Gastroesophageal sphincter (tissue), 4 donors: Measurements from ENCODE around the gene HYAL2. TPM values are rescaled to one million over a fixed set of nuclear protein-coding genes. Genes with fewer than 3 reads are reported as not detected.

Experiments
- ATAC-seq: fragments of 150-250 bp; one replicate; pipeline ENCODE4 v1.9.1; 2016; ENCODE audit warnings: mild to moderate bottlenecking, moderate library complexity
- H3K27ac ChIP-seq, 4 donors: fragments of 200-600 bp; sonication (generic) in 3 of 4; 1 replicate in 3 of 4; 2 replicates in 1 of 4; pipeline ENCODE4 v1.5.1; 2016 to 2019
- H3K27me3 ChIP-seq: fragments of 200-600 bp; sonication (generic); one replicate; pipeline ENCODE4 v1.5.1; 2019
- H3K36me3 ChIP-seq, 2 donors: fragments of 200-600 bp; sonication (generic); one replicate each; pipeline ENCODE4 v1.5.1; 2019; ENCODE audit warnings: control low read depth in 1 of 2
- H3K4me1 ChIP-seq, 3 donors: fragments of 200-600 bp; sonication (generic); 1 replicate in 2 of 3; 2 replicates in 1 of 3; pipeline ENCODE4 v1.5.1; 2016 to 2019; ENCODE audit warnings: control low read depth in 2 of 3
- H3K4me3 ChIP-seq, 2 donors: fragments of 200-600 bp; sonication (generic); one replicate each; pipeline ENCODE4 v1.5.1; 2019; ENCODE audit warnings: mild to moderate bottlenecking in 1 of 2, moderate library complexity in 1 of 2
- H3K9me3 ChIP-seq, 3 donors: fragments of 200-600 bp; sonication (generic); one replicate each; pipeline ENCODE4 v1.5.1; 2017 to 2019; ENCODE audit warnings: control low read depth in 2 of 3
- CTCF ChIP-seq, 4 experiments: fragments of 200-600 bp in 2 of 4; fragments of 450-650 bp in 2 of 4; sonication (generic) in 1 of 4; IDR thresholded peaks; one replicate each; pipeline ENCODE4 v1.5.1; 2017 to 2019; ENCODE audit warnings: antibody characterized with exemption in 4 of 4, mild to moderate bottlenecking in 2 of 4, moderate library complexity in 2 of 4
- EP300 ChIP-seq: sonication (generic); formaldehyde crosslinking; IDR thresholded peaks from one replicate; pipeline ENCODE4 v1.6.1; 2017; ENCODE audit warnings: antibody characterized with exemption, mild to moderate bottlenecking
- POLR2A ChIP-seq, 2 donors: fragments of 450-650 bp; IDR thresholded peaks; one replicate each; pipeline ENCODE4 v1.6.1; 2017; ENCODE audit warnings: antibody characterized with exemption in 2 of 2, mild to moderate bottlenecking in 2 of 2, moderate library complexity in 1 of 2
- POLR2AphosphoS5 ChIP-seq: sonication (generic); formaldehyde crosslinking; IDR thresholded peaks from one replicate; pipeline ENCODE4 v1.6.1; 2017; ENCODE audit warnings: antibody characterized with exemption
- WGBS, 2 donors: methylation state at CpG; one replicate each; pipeline ENCODE4 v1.1.5; 2018; ENCODE audit warnings: low coverage in 1 of 2; 5-methylcytosine and 5-hydroxymethylcytosine counted together
- total RNA-seq, 4 donors: library from RNA; depleted of rRNA; stranded (reverse); fragments of >200 nt; gene quantifications; one replicate each; pipeline ENCODE4 v1.1.0, GENCODE V29; 2016

HYAL2 gene
- total RNA-seq, 4 donors from 2014 or later, result 37.2 to 87.0 (median 74.8) TPM

GRCh38 chr3:50365842-50366220 is 43.3 kb upstream of the HYAL2 start:
- Histone ChIP-seq H3K4me1 (peaks cover 0 to 22% (median 11%) of the 10 kb centered on the region in 3 donors), H3K27me3 (no peaks in the 10 kb centered on the region), H3K27ac (peak overlapping the region in 2 of 4 donors; percentile 71 to 87), H3K36me3 (no peaks in the 10 kb centered on the region), H3K9me3 (no peaks in the 10 kb centered on the region), H3K4me3 (peak overlapping the region in 1 of 2 donors; percentile 67)
- ATAC-seq, result no peak
- 100% methylated on average over 1 of the region's 5 CpGs; no CpG with 5 or more reads in 1 of the 2 donors for WGBS, 2 donors
- no peak for TF ChIP-seq EP300
- TF ChIP-seq POLR2A (IDR thresholded peaks at IDR 0.05), result no peak
- no peak for TF ChIP-seq POLR2AphosphoS5
- no peak for TF ChIP-seq CTCF (IDR thresholded peaks at IDR 0.05)

- peak; percentile 86 for ATAC-seq
- Histone ChIP-seq H3K4me1 (peaks cover 0 to 22% (median 11%) of the 10 kb centered on the region in 3 donors), H3K36me3 (no peaks in the 10 kb centered on the region), H3K4me3 (peak overlapping the region; percentile 39 to 67), H3K27ac (peak overlapping the region in 3 of 4 donors; percentile 71 to 87 (median 77)), H3K9me3 (no peaks in the 10 kb centered on the region), H3K27me3 (no peaks in the 10 kb centered on the region)
- TF ChIP-seq CTCF (IDR thresholded peaks at IDR 0.05) (no peak), POLR2A (IDR thresholded peaks at IDR 0.05) (no peak), EP300 (no peak), POLR2AphosphoS5 (no peak)
- WGBS, 2 donors, result no CpG with 5 or more reads among the region's 53 CpGs
These were observed 42.7 kb upstream of the HYAL2 start for GRCh38 chr3:50365080-50365841.

GRCh38 chr3:50364573-50365079 is 42.1 kb upstream of the HYAL2 start:
- WGBS, 2 donors, result 8 to 29% methylated on average over 8 to 12 of the region's 48 CpGs
- Histone ChIP-seq H3K36me3 (no peaks in the 10 kb centered on the region), H3K9me3 (no peaks in the 10 kb centered on the region), H3K4me1 (peaks cover 0 to 25% (median 11%) of the 10 kb centered on the region in 3 donors), H3K4me3 (peak overlapping the region; percentile 39 to 67), H3K27me3 (no peaks in the 10 kb centered on the region), H3K27ac (peak overlapping the region in 3 of 4 donors; percentile 71 to 87 (median 77))
- peak; percentile 70 for ATAC-seq
- no peak for TF ChIP-seq POLR2AphosphoS5
- TF ChIP-seq EP300, result no peak
- no peak for TF ChIP-seq CTCF (IDR thresholded peaks at IDR 0.05)
- no peak for TF ChIP-seq POLR2A (IDR thresholded peaks at IDR 0.05)

- Histone ChIP-seq H3K27ac (peak overlapping the region in 2 of 4 donors; percentile 85 to 90), H3K36me3 (peaks cover 0 to 31% of the 10 kb centered on the region in 2 donors), H3K4me3 (peak overlapping the region in 1 of 2 donors; percentile 75), H3K4me1 (peaks cover 4 to 54% (median 38%) of the 10 kb centered on the region in 3 donors), H3K27me3 (no peaks in the 10 kb centered on the region), H3K9me3 (no peaks in the 10 kb centered on the region)
- peak; percentile 9 for ATAC-seq
- no peak for TF ChIP-seq EP300
- TF ChIP-seq POLR2A (IDR thresholded peaks at IDR 0.05), result no peak
- no peak for TF ChIP-seq POLR2AphosphoS5
- no peak for TF ChIP-seq CTCF (IDR thresholded peaks at IDR 0.05)
- WGBS, 2 donors, result 33 to 35% methylated on average over 1 to 3 of the region's 8 CpGs
These were observed 37.2 kb upstream of the HYAL2 start for GRCh38 chr3:50359760-50360110.
